ENCODE measurements around the gene ARHGAP18. TPM values are rescaled to one million over a fixed set of nuclear protein-coding genes. Genes with fewer than 3 reads are reported as not detected.

The ARHGAP18 gene
- total RNA-seq, 1 donor from 2014 or later = 13.3 TPM

GRCh38 chr6:129678463-129678862, 31.5 kb downstream of the ARHGAP18 start:
- no peaks in the 10 kb centered on the region for H3K36me3 Mint-ChIP-seq (ENCODE audit: unreplicated experiment)
- no peak overlapping the region for H3K27ac Mint-ChIP-seq (ENCODE audit: unreplicated experiment)
- no peak overlapping the region for H3K4me3 Mint-ChIP-seq (ENCODE audit: unreplicated experiment)
- H3K27me3 Mint-ChIP-seq (ENCODE audit: unreplicated experiment) = no peaks in the 10 kb centered on the region
- peaks cover 78% of the 10 kb centered on the region for H3K4me1 Mint-ChIP-seq (ENCODE audit: unreplicated experiment)
- peaks cover 3% of the 10 kb centered on the region for H3K9me3 Mint-ChIP-seq (ENCODE audit: unreplicated experiment)
- DNase-seq (ENCODE audit: extremely low spot score, unreplicated experiment) = no peak
- TF ChIP-seq CTCF (IDR thresholded peaks at IDR 0.05) = no peak

DNA sequence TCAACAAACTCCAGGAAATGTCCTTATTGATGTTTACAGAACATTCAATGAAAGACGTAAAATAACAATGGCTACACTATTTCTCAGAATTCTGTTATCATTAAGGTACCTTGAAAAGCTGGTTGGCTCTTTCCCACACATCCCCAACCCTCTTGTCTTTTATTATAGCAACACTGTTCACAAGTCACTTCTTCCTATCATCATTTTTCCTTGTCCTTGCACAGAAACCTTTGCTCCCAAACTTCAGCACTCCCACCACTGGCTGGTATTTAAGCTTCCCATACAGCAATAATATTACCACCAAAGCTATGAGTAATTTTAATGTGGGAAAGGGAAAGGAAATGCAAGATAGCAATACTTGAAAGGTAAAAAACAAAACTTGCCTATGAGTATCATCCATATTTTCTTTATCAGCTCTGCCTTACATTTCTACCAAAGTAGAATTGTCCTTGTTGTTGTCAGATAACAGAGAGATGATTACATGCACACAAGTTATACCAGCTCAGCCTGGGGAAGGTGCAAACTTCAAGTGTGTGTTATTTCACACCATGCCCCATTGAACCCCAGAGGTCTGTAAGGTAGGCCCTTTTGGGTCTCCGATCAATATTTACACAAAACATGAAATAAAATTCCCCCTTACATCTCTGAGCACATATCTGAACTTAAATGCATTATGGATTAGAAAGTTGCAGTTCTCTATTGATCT, 32.2 kb downstream of the ARHGAP18 start:
- Mint-ChIP-seq H3K4me3 (ENCODE audit: unreplicated experiment) (no peak overlapping the region), H3K27ac (ENCODE audit: unreplicated experiment) (peak overlapping the region; percentile 13), H3K9me3 (ENCODE audit: unreplicated experiment) (peaks cover 3% of the 10 kb centered on the region), H3K36me3 (ENCODE audit: unreplicated experiment) (no peaks in the 10 kb centered on the region), H3K27me3 (ENCODE audit: unreplicated experiment) (no peaks in the 10 kb centered on the region), H3K4me1 (ENCODE audit: unreplicated experiment) (peaks cover 82% of the 10 kb centered on the region)
- TF ChIP-seq CTCF (IDR thresholded peaks at IDR 0.05) = no peak
- no peak for DNase-seq (ENCODE audit: extremely low spot score, unreplicated experiment)

DNA sequence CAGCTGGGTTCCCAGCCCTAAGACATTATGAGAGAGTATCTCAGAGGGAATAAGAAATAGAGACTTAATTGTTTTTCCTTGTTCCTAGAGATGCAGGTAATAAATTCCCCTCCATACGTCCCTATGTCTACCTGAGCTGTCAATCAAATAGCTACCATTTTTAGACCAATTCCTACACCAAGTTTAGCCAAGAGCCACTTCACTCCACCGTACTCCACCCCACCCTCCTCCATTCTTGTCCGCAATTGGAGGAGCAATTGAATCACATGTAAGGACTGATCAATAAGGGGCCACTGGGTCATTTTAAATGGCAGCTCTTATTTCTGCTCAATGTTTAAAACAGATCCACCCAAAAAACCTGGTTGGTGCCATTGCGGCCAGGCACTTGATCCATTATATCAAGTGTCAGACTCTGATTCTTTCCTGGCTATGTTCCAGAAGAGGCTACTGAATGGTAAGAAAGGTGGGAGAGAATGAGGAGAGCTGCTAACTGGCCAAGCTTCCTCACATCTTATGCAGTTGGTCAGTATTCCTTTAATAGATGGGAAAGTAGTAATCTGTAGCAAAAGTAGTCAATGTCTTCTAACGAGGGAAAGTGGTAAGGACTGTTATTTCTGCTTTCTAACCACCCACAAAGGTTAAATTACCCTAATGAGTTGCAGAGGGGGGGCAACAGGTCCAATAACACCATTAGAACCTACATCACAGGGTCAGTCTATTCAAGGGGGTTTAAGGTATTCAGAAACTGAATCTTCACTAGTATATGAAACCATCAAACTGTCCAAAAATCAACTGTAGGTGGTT, 34.1 kb downstream of the ARHGAP18 start:
- Mint-ChIP-seq H3K4me1 (ENCODE audit: unreplicated experiment) (peaks cover 78% of the 10 kb centered on the region), H3K27ac (ENCODE audit: unreplicated experiment) (peak overlapping the region; percentile 25), H3K4me3 (ENCODE audit: unreplicated experiment) (no peak overlapping the region), H3K27me3 (ENCODE audit: unreplicated experiment) (no peaks in the 10 kb centered on the region), H3K36me3 (ENCODE audit: unreplicated experiment) (no peaks in the 10 kb centered on the region), H3K9me3 (ENCODE audit: unreplicated experiment) (peaks cover 7% of the 10 kb centered on the region)
- TF ChIP-seq CTCF (IDR thresholded peaks at IDR 0.05) = no peak
- DNase-seq (ENCODE audit: extremely low spot score, unreplicated experiment) = no peak

DNA sequence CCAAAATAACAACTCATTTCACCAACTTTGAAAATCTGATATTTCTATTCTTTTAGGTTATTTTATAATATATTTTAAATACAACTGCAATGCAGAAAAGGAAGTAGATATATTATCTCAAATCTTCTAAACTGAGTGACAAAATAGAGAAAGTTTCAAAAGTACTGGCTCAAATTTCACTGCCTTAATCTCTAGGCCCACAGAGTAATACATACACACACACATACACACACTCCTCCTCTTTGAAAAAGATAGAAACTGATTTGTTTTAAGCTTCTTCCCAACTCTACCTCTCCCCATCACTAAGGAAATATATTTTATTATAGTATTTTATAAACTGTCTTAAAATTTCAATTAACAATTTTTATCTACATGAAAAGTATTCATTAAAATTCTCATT, 36.2 kb downstream of the ARHGAP18 start:
- no peak overlapping the region for H3K4me3 Mint-ChIP-seq (ENCODE audit: unreplicated experiment)
- peaks cover 60% of the 10 kb centered on the region for H3K4me1 Mint-ChIP-seq (ENCODE audit: unreplicated experiment)

More for the DNA sequence above, 36.2 kb downstream of the ARHGAP18 start:
- TF ChIP-seq CTCF (IDR thresholded peaks at IDR 0.05) = no peak
- H3K27ac Mint-ChIP-seq (ENCODE audit: unreplicated experiment) = peak overlapping the region; percentile 93
- DNase-seq (ENCODE audit: extremely low spot score, unreplicated experiment) = no peak
- H3K27me3 Mint-ChIP-seq (ENCODE audit: unreplicated experiment) = no peaks in the 10 kb centered on the region
- H3K36me3 Mint-ChIP-seq (ENCODE audit: unreplicated experiment) = no peaks in the 10 kb centered on the region
- peaks cover 7% of the 10 kb centered on the region for H3K9me3 Mint-ChIP-seq (ENCODE audit: unreplicated experiment)
